B cell (primary cell): ENCODE data around the gene TGFBR1. TPM values are rescaled to one million over a fixed set of nuclear protein-coding genes. Genes with fewer than 3 reads are reported as not detected.

Experiments used
- ATAC-seq: fragments of 200-7000 bp; cut with Tn5 transposase; one replicate; pipeline ENCODE4 v1.10.0; 2021; ENCODE audit warnings: low read depth, mild to moderate bottlenecking, moderate number of reproducible peaks, moderate library complexity
- CTCF ChIA-PET: fragments of 350-600 bp; sonication (Branson Sonifier 250); formaldehyde crosslinking; loops from one replicate; lab custom pipeline; 2021; ENCODE audit warnings: antibody characterized with exemption, inconsistent platforms; lab: Charles Lee
- POLR2A ChIA-PET: fragments of 350-600 bp; sonication (Branson Sonifier 250); formaldehyde crosslinking; loops from one replicate; lab custom pipeline; 2021; ENCODE audit warnings: antibody characterized with exemption; lab: Charles Lee
- DNase-seq: peaks from one replicate; pipeline ENCODE4 v3.0.0; 2013
- H2AFZ ChIP-seq: 2 replicates; pipeline ENCODE4 v1.6.1; 2012; ENCODE audit warnings: mild to moderate bottlenecking, low read depth, low read length; ENCODE audit not compliant: insufficient read depth, poor library complexity, severe bottlenecking
- H3K27ac ChIP-seq, 2 donors: 1 replicate in 1 of 2; 2 replicates in 1 of 2; pipeline ENCODE4 v1.5.1; 2012 to 2013; ENCODE audit warnings: low read length in 2 of 2, mild to moderate bottlenecking in 2 of 2, moderate library complexity in 1 of 2
- H3K27me3 ChIP-seq, 4 experiments: fragments of 200-600 bp in 1 of 4; sonication (generic) in 1 of 4; replicated peaks in 1 of 4; 1 replicate in 2 of 4; 2 replicates in 2 of 4; pipeline versions ENCODE4 v1.6.1 to v1.7.0; 2013 to 2016; ENCODE audit warnings: low read length in 3 of 4, mild to moderate bottlenecking in 2 of 4, mixed read lengths in 1 of 4, moderate library complexity in 1 of 4; ENCODE audit not compliant: insufficient read depth in 4 of 4, control insufficient read depth in 3 of 4; ENCODE audit errors: control extremely low read depth in 1 of 4
- H3K36me3 ChIP-seq, 2 experiments: replicated peaks in 1 of 2; 1 replicate in 1 of 2; 2 replicates in 1 of 2; pipeline versions ENCODE4 v1.6.1 to v1.7.1; 2013; ENCODE audit warnings: low read length in 1 of 2; ENCODE audit not compliant: insufficient read depth in 2 of 2, control insufficient read depth in 1 of 2; ENCODE audit errors: control extremely low read depth in 1 of 2, extremely low read depth in 1 of 2
- H3K4me1 ChIP-seq, 2 donors: fragments of 200-600 bp in 1 of 2; sonication (generic) in 1 of 2; 1 replicate in 1 of 2; 2 replicates in 1 of 2; pipeline versions ENCODE4 v1.5.1 to v1.6.1; 2013 to 2017; ENCODE audit warnings: low read length in 2 of 2; ENCODE audit not compliant: control insufficient read depth in 2 of 2, insufficient read depth in 2 of 2
- H3K4me2 ChIP-seq: replicated peaks from 2 replicates; pipeline ENCODE3; 2012; ENCODE audit warnings: mild to moderate bottlenecking, low read depth, low read length; ENCODE audit not compliant: poor library complexity, severe bottlenecking
- H3K4me3 ChIP-seq, 5 experiments: fragments of 200-600 bp in 1 of 5; sonication (generic) in 1 of 5; 1 replicate in 3 of 5; 2 replicates in 2 of 5; pipeline versions ENCODE4 v1.5.1 to v1.7.0; 2011 to 2016; ENCODE audit warnings: low read length in 4 of 5, mild to moderate bottlenecking in 4 of 5, low read depth in 2 of 5, control low read depth in 1 of 5, moderate library complexity in 1 of 5; ENCODE audit not compliant: insufficient read depth in 1 of 5; ENCODE audit errors: control extremely low read depth in 1 of 5, extremely low read depth in 1 of 5
- H3K79me2 ChIP-seq: fragments of 200-600 bp; sonication (generic); one replicate; pipeline ENCODE4 v1.6.0; 2016; ENCODE audit warnings: low read length; ENCODE audit not compliant: control insufficient read depth, insufficient read depth
- H3K9ac ChIP-seq: fragments of 200-600 bp; sonication (generic); 2 replicates; pipeline ENCODE4 v1.6.1; 2017; ENCODE audit warnings: mild to moderate bottlenecking, low read length, moderate library complexity
- H3K9me3 ChIP-seq, 3 donors: one replicate each; pipeline versions ENCODE4 v1.6.1 to v1.7.1; 2013; ENCODE audit warnings: low read length in 2 of 3; ENCODE audit not compliant: control insufficient read depth in 2 of 3, insufficient read depth in 1 of 3; ENCODE audit errors: control extremely low read depth in 1 of 3
- H4K20me1 ChIP-seq: 2 replicates; pipeline ENCODE4 v1.6.0; 2012; ENCODE audit warnings: mild to moderate bottlenecking, low read length; ENCODE audit not compliant: insufficient read depth, control insufficient read depth, poor library complexity, severe bottlenecking
- H3K27ac Mint-ChIP-seq: one replicate; pipeline ENCODE4 v1.8.0; 2021; ENCODE audit warnings: mixed read lengths
- H3K27me3 Mint-ChIP-seq: one replicate; pipeline ENCODE4 v1.8.0; 2021; ENCODE audit warnings: mixed read lengths
- H3K4me1 Mint-ChIP-seq: one replicate; pipeline ENCODE4 v1.8.0; 2021; ENCODE audit warnings: mixed read lengths
- H3K4me3 Mint-ChIP-seq: one replicate; pipeline ENCODE4 v1.8.0; 2021; ENCODE audit warnings: mixed read lengths
- H3K9me3 Mint-ChIP-seq: one replicate; pipeline ENCODE4 v1.8.0; 2022; ENCODE audit warnings: mixed read lengths; ENCODE audit not compliant: insufficient read depth
- CTCF ChIP-seq: fragments of 200-600 bp; IDR thresholded peaks from one replicate; pipeline ENCODE4 v1.8.0; 2022; ENCODE audit warnings: antibody characterized with exemption, mild to moderate bottlenecking
- EZH2 ChIP-seq: IDR thresholded peaks from 2 replicates; pipeline ENCODE4 v1.6.1; 2012; ENCODE audit warnings: borderline replicate concordance, low read depth, mild to moderate bottlenecking, moderate library complexity, low read length; ENCODE audit not compliant: insufficient read depth, poor library complexity, severe bottlenecking
- WGBS: methylation state at CpG from one replicate; pipeline ENCODE4 v1.1.5; 2013; ENCODE audit warnings: missing lambda C conversion rate; ENCODE audit not compliant: insufficient coverage; 5-methylcytosine and 5-hydroxymethylcytosine counted together
- intact Hi-C: fragments of 100-400 bp; cut with micrococcal nuclease; formaldehyde crosslinking; loops from one replicate; pipeline ENCODE4 v1.10.0; 2022
- polyA plus RNA-seq: library from polyadenylated mRNA; depleted of rRNA; stranded (reverse); fragments of >200 nt; gene quantifications from 2 replicates; pipeline ENCODE4 v1.2.3, GENCODE V29; 2012
- total RNA-seq, 2 donors: library from RNA; stranded (reverse); fragments of 120-200 nt in 1 of 2; gene quantifications; 1 replicate in 1 of 2; 2 replicates in 1 of 2; pipeline versions ENCODE4 v1.2.3 to v1.2.4, GENCODE V29; 2013 to 2022

Gene TGFBR1
- total and polyA plus RNA-seq, 2 donors (not counting 1 experiment from before 2014, with no cell fraction given) = 3.0 to 60.7 TPM

- intact Hi-C loops = no loop called here
- no peak for ATAC-seq
- no peaks in the 10 kb centered on the region for H3K9me3 Mint-ChIP-seq
- no peak overlapping the region for H3K4me3 ChIP-seq
- WGBS = 100% methylated on average over 2 of the region's 6 CpGs
- no peak overlapping the region for H3K4me3 Mint-ChIP-seq
- DNase-seq = no peak
- no peak overlapping the region for H3K27ac Mint-ChIP-seq
- no peak overlapping the region for H3K4me2 ChIP-seq
- POLR2A ChIA-PET = no interaction called here
- H3K4me1 Mint-ChIP-seq = peaks cover 9% of the 10 kb centered on the region
- H3K27me3 ChIP-seq = no peaks in the 10 kb centered on the region
- peaks cover 7% of the 10 kb centered on the region in 2 donors for H3K4me1 ChIP-seq
- no peak overlapping the region for H3K9ac ChIP-seq
- no peak for TF ChIP-seq EZH2
- no peak for TF ChIP-seq CTCF
- H4K20me1 ChIP-seq = no peaks in the 10 kb centered on the region
- H3K27ac ChIP-seq = no peak overlapping the region
- no peaks in the 10 kb centered on the region for H3K36me3 ChIP-seq
- H3K27me3 Mint-ChIP-seq = no peaks in the 10 kb centered on the region
- no peak overlapping the region for H2AFZ ChIP-seq
- H3K79me2 ChIP-seq = no peaks in the 10 kb centered on the region
- CTCF ChIA-PET = interaction anchor here (1.2 kb wide), 1 partner anchor 11 kb away, joined by 3 read pairs; no protein-coding TSS in a partner anchor
- H3K9me3 ChIP-seq = no peaks in the 10 kb centered on the region
Measured at GRCh38 chr9:99070681-99071080, 34.2 kb upstream of the TGFBR1 start.

- Histone ChIP-seq H3K79me2 (no peaks in the 10 kb centered on the region), H3K27me3 (no peaks in the 10 kb centered on the region), H3K36me3 (no peaks in the 10 kb centered on the region), H4K20me1 (no peaks in the 10 kb centered on the region), H3K4me1 (peaks cover 11% of the 10 kb centered on the region in 2 donors), H3K9me3 (no peaks in the 10 kb centered on the region), H2AFZ (no peak overlapping the region), H3K27ac (no peak overlapping the region), H3K9ac (no peak overlapping the region), H3K4me3 (no peak overlapping the region), H3K4me2 (no peak overlapping the region)
- no peak for DNase-seq
- no peaks in the 10 kb centered on the region for H3K9me3 Mint-ChIP-seq
- TF ChIP-seq CTCF = no peak
- TF ChIP-seq EZH2 = no peak
- 94% methylated on average over 8 of the region's 9 CpGs for WGBS
- H3K27me3 Mint-ChIP-seq = no peaks in the 10 kb centered on the region
- intact Hi-C loops = no loop called here
- no peak overlapping the region for H3K27ac Mint-ChIP-seq
- CTCF ChIA-PET = interaction anchor here (0.6 to 1.2 kb wide), 2 partner anchors 12 to 225 kb away, joined by 3 read pairs; no protein-coding TSS in a partner anchor
- no peak overlapping the region for H3K4me3 Mint-ChIP-seq
- ATAC-seq = no peak
- POLR2A ChIA-PET = no interaction called here
- H3K4me1 Mint-ChIP-seq = peaks cover 13% of the 10 kb centered on the region
Measured at GRCh38 chr9:99071313-99072039, 33.4 kb upstream of the TGFBR1 start.
